ENCODE results near the gene SLC49A3. TPM values are rescaled to one million over a fixed set of nuclear protein-coding genes. Genes with fewer than 3 reads are reported as not detected.

The SLC49A3 gene
- total RNA-seq, 1 experiment from 2014 or later: 0.20 TPM

DNA sequence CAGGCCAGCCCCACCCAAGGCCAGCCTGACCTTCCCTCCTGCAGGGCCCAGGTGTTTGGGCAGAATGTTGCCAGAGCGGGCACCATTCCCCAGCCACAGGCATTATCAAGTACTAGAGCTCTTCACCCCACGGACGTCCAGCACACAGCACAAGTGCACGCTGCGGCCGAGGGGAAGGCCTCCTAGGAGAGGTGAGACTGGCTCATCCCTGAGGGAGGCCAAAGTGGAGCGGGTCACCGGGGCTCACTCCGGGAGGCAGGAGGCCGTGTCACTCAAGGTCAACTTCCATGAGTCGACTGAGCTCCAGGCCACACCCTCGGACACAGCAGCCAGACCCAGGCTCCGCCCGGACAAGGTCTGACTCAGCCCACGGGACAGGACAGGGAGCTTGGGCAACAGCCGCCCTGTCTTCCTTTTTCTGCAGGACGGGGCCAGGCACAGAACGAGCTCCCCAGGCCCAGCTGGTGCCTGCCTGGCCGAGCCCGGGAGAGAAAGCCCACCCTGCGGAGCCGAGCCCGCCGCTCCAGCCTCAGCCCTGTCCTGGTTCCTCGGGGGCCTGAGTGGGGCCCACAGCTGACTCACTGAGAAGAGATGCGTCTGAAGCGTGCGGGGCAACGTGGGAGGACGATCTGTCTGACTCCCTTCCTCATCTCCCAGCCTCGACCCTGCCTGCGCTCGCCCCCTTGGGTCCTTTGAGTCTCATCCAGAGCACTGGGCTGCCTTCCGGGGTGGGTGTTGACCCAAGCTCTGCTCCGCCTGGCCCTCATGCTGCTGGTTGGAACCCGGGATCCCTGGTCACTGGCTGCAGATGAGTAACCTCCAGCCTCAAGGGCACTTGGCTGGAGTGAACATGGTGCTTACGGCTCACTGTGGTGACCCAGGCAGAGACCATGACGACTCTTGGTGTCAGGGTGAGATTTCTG is 1.6 kb downstream of the SLC49A3 start:
- DNase-seq: peak; percentile 70 to 85
- peak overlapping the region; percentile 33 for H3K27ac Mint-ChIP-seq (ENCODE audit: unreplicated experiment)
- no peaks in the 10 kb centered on the region for H3K9me3 ChIP-seq
- ChIA-PET POLR2A (interaction anchor here (0.5 to 0.6 kb wide), 2 partner anchors 14 to 45 kb away, joined by 3 to 4 read pairs; no protein-coding TSS in a partner anchor), CTCF (interaction anchor here (0.7 to 1.3 kb wide), 2 partner anchors 13 kb away, joined by 3 read pairs; partner anchors contain the start of genes ATP5ME and MYL5)
- no peaks in the 10 kb centered on the region for H3K36me3 ChIP-seq (ENCODE audit: control insufficient read depth, insufficient read depth, low read length)
- H3K4me3 ChIP-seq (ENCODE audit: low read depth, low read length): no peak overlapping the region
- H3K27me3 Mint-ChIP-seq (ENCODE audit: insufficient read depth, unreplicated experiment): no peaks in the 10 kb centered on the region
- no peaks in the 10 kb centered on the region for H3K27me3 ChIP-seq (replicated peaks; ENCODE audit: control insufficient read depth, insufficient read depth, low read length)
- H3K4me1 ChIP-seq: peaks cover 19% of the 10 kb centered on the region
- H3K36me3 Mint-ChIP-seq (ENCODE audit: insufficient read depth, unreplicated experiment): peaks cover 10% of the 10 kb centered on the region
- no peaks in the 10 kb centered on the region for H3K9me3 Mint-ChIP-seq (ENCODE audit: unreplicated experiment)
- H3K4me1 Mint-ChIP-seq (ENCODE audit: low read depth, unreplicated experiment): peaks cover 6% of the 10 kb centered on the region
- no TSS peak for BruUV-seq (replicated peaks)
- intact Hi-C loops (cut with micrococcal nuclease; ENCODE audit: unreplicated experiment): no loop called here
- TF ChIP-seq CTCF (IDR thresholded peaks at IDR 0.05; ENCODE audit: insufficient read depth in 1 of 2, low read depth in 1 of 2, low read length in 1 of 2, severe bottlenecking in 1 of 2, unreplicated experiment in 1 of 2): no peak
- no peak overlapping the region for H3K4me3 Mint-ChIP-seq (ENCODE audit: unreplicated experiment)

- peaks cover 6% of the 10 kb centered on the region for H3K4me1 Mint-ChIP-seq (ENCODE audit: low read depth, unreplicated experiment)
- Histone ChIP-seq H3K27me3 (replicated peaks; ENCODE audit: control insufficient read depth, insufficient read depth, low read length) (no peaks in the 10 kb centered on the region), H3K4me3 (ENCODE audit: low read depth, low read length) (no peak overlapping the region), H3K9me3 (no peaks in the 10 kb centered on the region), H3K4me1 (peaks cover 23% of the 10 kb centered on the region), H3K36me3 (ENCODE audit: control insufficient read depth, insufficient read depth, low read length) (no peaks in the 10 kb centered on the region)
- DNase-seq: no peak
- no peak overlapping the region for H3K4me3 Mint-ChIP-seq (ENCODE audit: unreplicated experiment)
- no peak for TF ChIP-seq CTCF (IDR thresholded peaks at IDR 0.05; ENCODE audit: insufficient read depth in 1 of 2, low read depth in 1 of 2, low read length in 1 of 2, severe bottlenecking in 1 of 2, unreplicated experiment in 1 of 2)
- H3K27me3 Mint-ChIP-seq (ENCODE audit: insufficient read depth, unreplicated experiment): no peaks in the 10 kb centered on the region
- POLR2A ChIA-PET: interaction anchor here (0.6 kb wide), 1 partner anchor 13 kb away, joined by 3 read pairs; no protein-coding TSS in a partner anchor
- CTCF ChIA-PET: interaction anchor here (1.3 kb wide), 1 partner anchor 14 kb away, joined by 3 read pairs; no protein-coding TSS in a partner anchor
- intact Hi-C loops (cut with micrococcal nuclease; ENCODE audit: unreplicated experiment): no loop called here
- peaks cover 10% of the 10 kb centered on the region for H3K36me3 Mint-ChIP-seq (ENCODE audit: insufficient read depth, unreplicated experiment)
- no peak overlapping the region for H3K27ac Mint-ChIP-seq (ENCODE audit: unreplicated experiment)
- BruUV-seq (replicated peaks): no TSS peak
- no peaks in the 10 kb centered on the region for H3K9me3 Mint-ChIP-seq (ENCODE audit: unreplicated experiment)
Measured at GRCh38 chr4:686413-687040, 2.4 kb downstream of the SLC49A3 start.

DNA sequence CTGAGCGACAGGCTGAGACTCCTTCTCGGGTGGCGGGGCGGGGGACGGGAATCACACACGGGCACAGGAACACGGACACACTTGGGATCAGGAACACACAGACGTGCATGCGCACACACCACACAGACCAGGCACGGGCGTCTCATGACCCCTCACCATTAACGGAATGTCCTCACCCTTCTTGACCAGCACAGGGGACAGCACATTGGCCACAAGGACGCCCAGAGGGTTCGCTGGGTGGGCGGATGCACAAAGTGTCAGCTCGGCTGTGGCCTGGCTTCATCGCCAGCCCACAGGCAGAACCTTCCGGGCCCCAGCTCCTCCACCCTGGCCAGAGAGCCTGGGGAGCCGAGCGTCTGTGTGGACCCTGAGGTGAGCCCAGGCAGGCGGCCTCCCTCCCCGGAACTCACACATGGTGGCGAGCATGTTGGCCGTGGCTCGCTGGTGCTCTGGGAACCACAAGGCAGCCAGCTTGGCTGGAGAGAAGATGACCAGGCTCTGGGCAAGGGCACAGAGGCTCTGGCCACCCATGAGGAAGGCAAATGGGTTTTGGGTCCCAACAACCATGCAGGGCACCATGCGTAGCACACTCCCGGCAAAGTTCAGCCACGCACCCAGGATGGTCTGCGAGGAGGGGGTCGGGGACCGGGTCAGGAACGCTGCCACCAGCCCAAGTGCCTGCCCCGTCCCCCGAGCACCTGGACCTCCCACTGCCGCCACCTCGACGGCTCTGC is 3.1 kb downstream of the SLC49A3 start:
- H3K36me3 ChIP-seq (ENCODE audit: control insufficient read depth, insufficient read depth, low read length): no peaks in the 10 kb centered on the region
- no peaks in the 10 kb centered on the region for H3K27me3 ChIP-seq (replicated peaks; ENCODE audit: control insufficient read depth, insufficient read depth, low read length)
- H3K4me1 ChIP-seq: peaks cover 23% of the 10 kb centered on the region
- no peaks in the 10 kb centered on the region for H3K9me3 Mint-ChIP-seq (ENCODE audit: unreplicated experiment)
- no peak overlapping the region for H3K4me3 ChIP-seq (ENCODE audit: low read depth, low read length)
- intact Hi-C loops (cut with micrococcal nuclease; ENCODE audit: unreplicated experiment): no loop called here
- H3K27me3 Mint-ChIP-seq (ENCODE audit: insufficient read depth, unreplicated experiment): no peaks in the 10 kb centered on the region
- POLR2A ChIA-PET: no interaction called here
- H3K4me1 Mint-ChIP-seq (ENCODE audit: low read depth, unreplicated experiment): peaks cover 6% of the 10 kb centered on the region
- TF ChIP-seq CTCF (IDR thresholded peaks at IDR 0.05; ENCODE audit: insufficient read depth in 1 of 2, low read depth in 1 of 2, low read length in 1 of 2, severe bottlenecking in 1 of 2, unreplicated experiment in 1 of 2): no peak
- BruUV-seq (replicated peaks): no TSS peak
- CTCF ChIA-PET: no interaction called here
- H3K4me3 Mint-ChIP-seq (ENCODE audit: unreplicated experiment): no peak overlapping the region
- H3K9me3 ChIP-seq: no peaks in the 10 kb centered on the region
- peaks cover 10% of the 10 kb centered on the region for H3K36me3 Mint-ChIP-seq (ENCODE audit: insufficient read depth, unreplicated experiment)
- no peak overlapping the region for H3K27ac Mint-ChIP-seq (ENCODE audit: unreplicated experiment)
- DNase-seq: no peak
